ENCODE data around the gene SCN8A. TPM values are rescaled to one million over a fixed set of nuclear protein-coding genes. Genes with fewer than 3 reads are reported as not detected.
A peak's percentile ranks its signal among the peaks of the same experiment; 100 is the strongest.

SCN8A gene
- total and polyA plus RNA-seq, 8 donors: 0.26 to 3.3 (median 1.3) TPM

DNA sequence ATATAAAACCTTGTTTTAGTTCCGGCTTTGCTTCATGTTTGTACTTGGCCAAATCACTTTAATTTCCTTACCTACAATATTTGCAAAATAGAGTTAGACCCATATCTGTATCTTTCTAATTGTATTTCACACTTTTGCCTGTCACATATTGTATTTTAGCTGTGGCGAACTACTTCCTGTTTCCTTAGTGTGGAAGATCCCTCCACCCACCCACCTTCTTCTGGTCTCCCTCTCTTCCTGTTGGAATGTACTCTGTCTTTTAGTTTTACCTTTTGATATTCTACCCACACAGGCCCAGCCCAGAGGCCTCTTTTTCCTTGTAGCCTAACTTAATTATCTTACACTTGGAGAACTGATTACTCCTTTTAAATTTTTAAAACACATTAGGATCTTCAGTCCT is 78.2 kb downstream of the SCN8A start:
- no peak overlapping the region for H3K4me3 ChIP-seq
- H3K4me1 ChIP-seq: no peaks in the 10 kb centered on the region
- ATAC-seq: no peak
- no peaks in the 10 kb centered on the region for H3K36me3 ChIP-seq
- intact Hi-C loops (cut with DNase I): no loop called here
- no peaks in the 10 kb centered on the region for H3K9me3 ChIP-seq
- no peak for DNase-seq
- H3K27me3 ChIP-seq: no peaks in the 10 kb centered on the region
- TF ChIP-seq, protein P1, sequence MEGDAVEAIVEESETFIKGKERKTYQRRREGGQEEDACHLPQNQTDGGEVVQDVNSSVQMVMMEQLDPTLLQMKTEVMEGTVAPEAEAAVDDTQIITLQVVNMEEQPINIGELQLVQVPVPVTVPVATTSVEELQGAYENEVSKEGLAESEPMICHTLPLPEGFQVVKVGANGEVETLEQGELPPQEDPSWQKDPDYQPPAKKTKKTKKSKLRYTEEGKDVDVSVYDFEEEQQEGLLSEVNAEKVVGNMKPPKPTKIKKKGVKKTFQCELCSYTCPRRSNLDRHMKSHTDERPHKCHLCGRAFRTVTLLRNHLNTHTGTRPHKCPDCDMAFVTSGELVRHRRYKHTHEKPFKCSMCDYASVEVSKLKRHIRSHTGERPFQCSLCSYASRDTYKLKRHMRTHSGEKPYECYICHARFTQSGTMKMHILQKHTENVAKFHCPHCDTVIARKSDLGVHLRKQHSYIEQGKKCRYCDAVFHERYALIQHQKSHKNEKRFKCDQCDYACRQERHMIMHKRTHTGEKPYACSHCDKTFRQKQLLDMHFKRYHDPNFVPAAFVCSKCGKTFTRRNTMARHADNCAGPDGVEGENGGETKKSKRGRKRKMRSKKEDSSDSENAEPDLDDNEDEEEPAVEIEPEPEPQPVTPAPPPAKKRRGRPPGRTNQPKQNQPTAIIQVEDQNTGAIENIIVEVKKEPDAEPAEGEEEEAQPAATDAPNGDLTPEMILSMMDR (IDR thresholded peaks at IDR 0.05): no peak
- H3K27ac ChIP-seq: no peak overlapping the region

DNA sequence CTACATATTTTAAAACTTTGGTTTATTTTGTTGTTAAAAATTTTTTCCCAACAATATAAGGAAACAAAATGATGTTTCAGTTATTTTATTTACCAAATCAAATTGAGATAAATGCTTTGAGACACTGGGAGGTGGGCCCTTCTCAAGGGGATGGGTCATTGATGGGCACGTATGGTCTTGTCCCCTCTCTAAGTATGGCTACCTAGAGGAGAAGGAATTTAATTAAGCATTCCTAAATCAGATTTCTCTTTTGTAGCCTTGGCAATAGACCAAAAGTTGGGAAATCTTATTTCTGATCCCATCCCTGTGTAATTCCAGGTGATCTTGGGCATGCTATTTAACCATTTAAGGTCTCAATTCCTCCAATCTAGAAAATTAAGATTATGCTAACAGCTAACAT is 79.0 kb downstream of the SCN8A start:
- TF ChIP-seq, protein P1 (IDR thresholded peaks at IDR 0.05): no peak
- DNase-seq (no peak), ATAC-seq (no peak)
- intact Hi-C loops (cut with DNase I): no loop called here
- H3K27ac ChIP-seq: no peak overlapping the region
- no peaks in the 10 kb centered on the region for H3K9me3 ChIP-seq
- H3K36me3 ChIP-seq: no peaks in the 10 kb centered on the region
- no peaks in the 10 kb centered on the region for H3K27me3 ChIP-seq
- H3K4me1 ChIP-seq: no peaks in the 10 kb centered on the region
- H3K4me3 ChIP-seq: no peak overlapping the region

DNA sequence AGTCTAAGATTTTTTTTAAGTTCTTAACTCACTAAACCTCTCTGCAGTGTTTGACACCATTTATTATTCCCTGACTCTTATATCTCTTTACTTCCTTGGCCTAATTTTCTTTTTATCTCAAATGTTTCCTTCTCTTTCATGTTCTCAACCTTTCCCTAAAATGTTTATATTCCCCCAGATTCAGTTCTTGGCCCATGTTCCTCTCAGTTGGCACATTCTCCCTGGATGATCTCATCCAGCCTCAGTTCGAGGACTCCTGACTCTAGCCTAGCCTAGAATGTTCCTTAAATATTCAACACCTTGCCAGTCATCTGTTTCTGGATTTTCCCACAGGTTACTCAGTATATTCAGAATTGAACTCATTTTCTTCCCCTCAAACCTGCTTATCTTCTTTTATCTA is 81.3 kb downstream of the SCN8A start:
- TF ChIP-seq, protein P1 (IDR thresholded peaks at IDR 0.05): no peak
- no peaks in the 10 kb centered on the region for H3K4me1 ChIP-seq
- no peak overlapping the region for H3K27ac ChIP-seq
- intact Hi-C loops (cut with DNase I): no loop called here
- no peaks in the 10 kb centered on the region for H3K27me3 ChIP-seq
- no peak for ATAC-seq
- no peaks in the 10 kb centered on the region for H3K36me3 ChIP-seq
- DNase-seq: no peak
- no peaks in the 10 kb centered on the region for H3K9me3 ChIP-seq
- no peak overlapping the region for H3K4me3 ChIP-seq

DNA sequence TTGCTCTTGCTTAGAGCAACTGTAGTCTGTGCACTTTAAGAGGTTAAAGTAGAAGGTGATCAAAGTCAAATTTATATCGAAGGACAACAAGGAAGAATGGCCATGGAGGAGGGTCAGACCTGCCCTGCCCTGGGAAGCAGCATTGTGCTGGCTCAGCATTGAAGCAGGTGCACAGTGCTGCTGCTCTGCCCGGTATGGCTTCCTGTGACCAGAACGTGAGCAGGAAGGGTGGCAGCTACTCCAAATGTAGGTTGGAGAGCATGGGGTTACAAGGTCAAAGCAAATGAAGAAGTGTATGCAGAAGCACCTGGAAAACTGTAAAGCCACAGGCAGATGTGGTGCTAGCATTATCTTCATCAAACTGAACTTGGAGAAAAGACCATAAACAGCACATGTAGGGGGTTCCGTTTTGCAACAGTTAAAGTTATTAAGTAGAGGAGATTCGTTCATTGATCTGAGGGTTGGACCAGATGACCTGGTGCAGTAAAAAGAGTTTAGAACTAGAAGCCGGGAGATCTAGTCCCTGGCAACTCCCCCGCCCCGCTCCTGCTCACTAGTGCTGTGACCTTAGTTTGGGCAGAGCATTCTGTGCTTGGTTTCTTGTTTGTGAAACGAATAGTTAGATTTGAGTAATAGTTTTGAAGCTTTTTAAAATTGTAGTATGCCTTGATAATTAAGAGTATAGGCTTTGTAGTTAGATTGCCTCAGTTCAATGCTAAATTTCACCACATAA is 84.2 kb downstream of the SCN8A start:
- H3K4me1 ChIP-seq: no peaks in the 10 kb centered on the region
- no peaks in the 10 kb centered on the region for H3K9me3 ChIP-seq
- intact Hi-C loops (cut with DNase I): no loop called here
- TF ChIP-seq, protein P1 (IDR thresholded peaks at IDR 0.05): no peak
- H3K27me3 ChIP-seq: no peaks in the 10 kb centered on the region
- no peaks in the 10 kb centered on the region for H3K36me3 ChIP-seq
- H3K27ac ChIP-seq: no peak overlapping the region
- no peak overlapping the region for H3K4me3 ChIP-seq
- no peak for ATAC-seq
- peak in 1 of 4 donors; percentile 54 for DNase-seq

DNA sequence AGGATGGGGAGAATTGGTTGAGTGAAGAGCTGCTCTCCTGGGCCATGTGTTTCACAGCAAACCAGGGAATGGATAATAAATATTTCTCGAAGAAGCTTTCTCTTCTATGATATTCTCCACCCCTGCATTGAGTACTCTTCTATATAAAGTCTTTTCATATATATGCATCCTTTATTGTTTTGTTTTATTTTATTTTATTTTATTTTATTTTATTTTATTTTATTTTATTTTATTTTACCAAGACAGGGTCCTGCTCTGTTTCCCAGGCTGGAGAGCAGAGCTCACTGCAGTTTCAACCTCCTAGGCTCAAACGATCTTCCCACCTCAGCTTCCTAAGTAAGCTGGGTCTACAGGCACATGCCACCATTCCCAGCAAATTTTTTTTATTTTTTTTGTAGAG is 85.8 kb downstream of the SCN8A start:
- ATAC-seq: no peak
- H3K4me3 ChIP-seq: no peak overlapping the region
- no peak for DNase-seq
- H3K27ac ChIP-seq: no peak overlapping the region
- H3K4me1 ChIP-seq: no peaks in the 10 kb centered on the region
- no peaks in the 10 kb centered on the region for H3K9me3 ChIP-seq
- no peaks in the 10 kb centered on the region for H3K27me3 ChIP-seq
- TF ChIP-seq, protein P1 (IDR thresholded peaks at IDR 0.05): no peak
- intact Hi-C loops (cut with DNase I): no loop called here
- no peaks in the 10 kb centered on the region for H3K36me3 ChIP-seq
